Activated T-cell treated with anti-CD3 and anti-CD28 coated beads, Interleukin-2, amount 50 U/mL, for 4 hours (primary cell): ENCODE data around the gene PRKAR2B. TPM values are rescaled to one million over a fixed set of nuclear protein-coding genes. Genes with fewer than 3 reads are reported as not detected.

Experiments used
- total RNA-seq, 3 donors: library from RNA; stranded (reverse); gene quantifications; one replicate each; pipeline ENCODE4 v1.2.1, GENCODE V29; 2021

Gene PRKAR2B
- total RNA-seq, 3 donors from 2014 or later = 0.58 to 1.0 (median 0.60) TPM

Other genes starting within 250 kb of the PRKAR2B start
- 10 to 100 TPM; 12.7 to 19.7 (median 18.4) TPM for gene PIK3CG, start 179.4 kb upstream of the PRKAR2B start, total RNA-seq
- gene HBP1, start 124.3 kb downstream of the PRKAR2B start, total RNA-seq = 10 to 100 TPM; 10.1 to 18.5 (median 16.2) TPM